IPS-NIHi7 (cell line): ENCODE results near the gene TRIM49C.
"Not testable (repeated sequence)": the region's sequence is repeated elsewhere in the genome, so short reads cannot be mapped to it uniquely, and the experiment has no call there.

Source experiments
- DNase-seq: peaks from one replicate; pipeline ENCODE4 v3.0.0; 2012; ENCODE audit warnings: mixed read lengths; ENCODE audit errors: extremely low spot score

TRIM49C gene

GRCh38 chr11:90030806-90031205 is at the start of gene TRIM49C:
Gene TRIM49C (plus strand): TSS chr11:90031106. CDS start chr11:90035212, 4,106 bp downstream.
- not testable (repeated sequence) for DNase-seq

DNA sequence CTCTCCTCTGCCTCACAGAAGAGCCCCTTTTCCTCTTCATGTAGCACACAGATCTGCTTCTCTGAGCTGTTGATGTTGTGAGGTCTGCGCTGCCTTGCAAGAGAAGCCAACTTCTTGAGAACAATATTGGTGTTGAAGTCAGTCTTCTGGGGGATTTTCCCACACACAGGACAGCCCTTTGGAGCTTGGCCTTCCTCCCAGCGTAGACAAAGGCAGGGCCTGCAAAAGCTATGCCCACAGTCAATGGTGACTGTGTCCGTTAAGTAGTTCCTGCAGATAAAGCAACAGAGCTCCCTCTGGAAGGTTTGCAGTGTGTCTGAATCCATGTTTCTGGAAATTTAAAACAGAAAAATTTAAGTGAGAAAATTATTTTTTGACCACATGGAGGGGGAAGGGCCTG is 6.7 kb upstream of the TRIM49C start:
- not testable (repeated sequence) for DNase-seq

DNA sequence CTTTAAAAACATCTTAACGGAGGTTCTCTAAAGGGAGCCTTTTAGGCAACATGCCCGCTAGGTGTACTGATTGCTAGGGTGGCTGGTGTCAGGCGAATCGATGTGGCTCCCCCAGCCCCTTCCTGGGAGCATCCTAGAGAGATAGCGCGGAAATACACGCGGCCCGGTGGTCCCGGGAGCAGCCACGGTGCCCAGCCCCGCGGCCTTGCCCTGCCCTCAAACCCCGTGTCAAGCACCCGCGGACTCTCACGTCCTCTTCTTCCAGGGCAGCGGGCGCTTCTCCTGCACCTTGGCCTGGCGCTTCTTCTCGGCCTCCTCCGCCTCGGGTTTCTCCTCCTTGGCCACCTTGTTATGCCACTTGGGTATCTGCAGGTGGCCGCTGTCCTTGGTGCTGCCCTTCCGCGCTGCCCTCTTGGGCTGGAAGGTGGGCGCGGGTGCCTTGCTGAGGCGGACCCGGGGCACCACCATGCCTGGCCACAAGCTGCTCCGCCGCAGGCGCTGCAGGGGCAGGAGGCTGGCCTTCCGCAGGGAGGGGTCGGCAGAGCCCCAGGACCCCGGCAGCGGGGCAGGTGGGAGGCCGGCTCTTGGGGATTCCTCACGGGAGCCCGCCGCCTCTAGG is 20.8 kb downstream of the TRIM49C start:
- DNase-seq: not testable (repeated sequence)

DNA sequence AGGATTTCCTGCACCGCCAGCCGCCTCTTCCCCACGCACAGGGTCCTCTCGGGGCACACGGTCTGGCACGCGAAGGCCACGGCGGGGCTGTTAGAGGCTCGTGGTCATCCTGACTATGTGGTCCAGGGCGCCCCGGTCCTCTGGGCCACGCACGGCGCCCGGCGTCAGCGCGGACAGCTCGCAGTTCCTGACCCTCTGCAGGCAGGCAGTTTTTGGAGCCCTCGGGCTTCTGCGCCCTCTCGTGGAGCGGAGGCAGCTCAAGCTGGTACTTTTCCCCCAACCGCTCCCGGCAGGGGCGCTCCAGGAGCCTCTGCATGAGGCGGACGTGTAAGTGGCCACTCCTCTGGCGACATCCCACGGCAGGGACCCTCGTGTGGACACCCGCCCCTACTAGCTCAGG is 21.4 kb downstream of the TRIM49C start:
- DNase-seq: not testable (repeated sequence)

- DNase-seq: not testable (repeated sequence)
Measured at GRCh38 chr11:90053545-90053944, 22.6 kb downstream of the TRIM49C start.

GRCh38 chr11:90085650-90086049 is 54.7 kb downstream of the TRIM49C start, which contains the start of gene UBTFL1:
Gene UBTFL1 (plus strand): TSS chr11:90085950. CDS start chr11:90085950, 0 bp downstream.
- not testable (repeated sequence) for DNase-seq

DNA sequence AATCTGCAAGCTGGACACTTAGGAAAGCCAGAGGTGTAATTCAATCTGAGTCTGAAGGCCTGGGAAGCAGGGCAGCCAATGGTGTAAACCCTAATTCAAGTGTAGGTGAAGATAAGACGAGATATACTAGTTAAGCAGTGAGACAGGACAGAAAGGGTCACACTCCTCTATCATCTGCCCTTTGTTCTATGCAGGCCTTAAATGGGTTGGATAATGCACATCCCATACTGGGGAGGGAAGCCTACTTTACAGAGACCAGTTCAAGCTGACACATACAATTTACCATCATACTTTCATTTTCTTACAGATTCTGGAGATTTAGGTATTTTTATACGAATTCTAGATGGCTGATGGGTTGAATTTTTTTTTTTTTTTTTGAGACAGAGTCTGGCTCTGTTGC is 57.8 kb downstream of the TRIM49C start:
- not testable (repeated sequence) for DNase-seq
